Stimulated activated naive CD4-positive, alpha-beta T cell treated with Interleukin-2 at 50 U/mL for 16 hours (primary cell): ENCODE results near the gene CST6.

Experiments used
- DNase-seq: peaks from one replicate; lab custom pipeline; 2025; lab: John Stamatoyannopoulos, UW

Gene CST6, protein sequence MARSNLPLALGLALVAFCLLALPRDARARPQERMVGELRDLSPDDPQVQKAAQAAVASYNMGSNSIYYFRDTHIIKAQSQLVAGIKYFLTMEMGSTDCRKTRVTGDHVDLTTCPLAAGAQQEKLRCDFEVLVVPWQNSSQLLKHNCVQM

DNA sequence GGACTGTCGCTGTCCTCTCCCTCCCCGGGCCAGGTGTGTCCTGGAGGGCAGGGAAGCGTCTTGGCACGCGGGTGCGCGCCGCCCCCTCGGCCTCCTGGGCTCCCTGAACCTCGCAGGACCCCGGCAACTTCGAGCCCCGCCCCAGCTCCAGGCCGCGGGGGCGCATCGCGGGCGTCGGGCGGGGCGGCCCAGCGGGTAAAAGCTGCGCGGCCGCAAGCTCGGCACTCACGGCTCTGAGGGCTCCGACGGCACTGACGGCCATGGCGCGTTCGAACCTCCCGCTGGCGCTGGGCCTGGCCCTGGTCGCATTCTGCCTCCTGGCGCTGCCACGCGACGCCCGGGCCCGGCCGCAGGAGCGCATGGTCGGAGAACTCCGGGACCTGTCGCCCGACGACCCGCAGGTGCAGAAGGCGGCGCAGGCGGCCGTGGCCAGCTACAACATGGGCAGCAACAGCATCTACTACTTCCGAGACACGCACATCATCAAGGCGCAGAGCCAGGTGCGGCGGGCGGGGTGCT, at the start of gene CST6:
Gene CST6 (plus strand): TSS at position 224 of the 519 bp plus-strand sequence. CDS start 37 bp downstream, at position 261.
- DNase-seq: no peak

DNA sequence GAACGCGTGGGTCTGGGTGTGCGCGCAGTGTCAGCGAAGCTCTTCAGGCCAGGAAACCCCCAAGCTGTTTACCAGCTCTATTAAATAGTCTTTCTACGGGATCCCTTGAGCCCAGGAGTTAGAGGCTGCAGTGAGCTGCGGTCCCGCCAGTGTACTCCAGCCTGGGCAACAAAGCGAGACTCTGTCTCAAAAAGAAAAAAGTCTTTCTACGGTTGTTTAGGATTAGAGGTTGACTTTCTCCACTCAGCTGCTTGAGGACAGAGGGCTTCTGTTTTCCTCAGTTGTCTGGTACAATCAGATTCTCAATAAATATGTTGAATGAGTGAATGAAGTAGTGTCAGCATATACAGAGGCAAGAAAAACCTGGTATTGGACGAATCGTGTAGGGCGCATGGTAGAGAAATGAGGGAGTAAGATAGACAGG, 49.7 kb upstream of the CST6 start:
- DNase-seq: no peak

DNA sequence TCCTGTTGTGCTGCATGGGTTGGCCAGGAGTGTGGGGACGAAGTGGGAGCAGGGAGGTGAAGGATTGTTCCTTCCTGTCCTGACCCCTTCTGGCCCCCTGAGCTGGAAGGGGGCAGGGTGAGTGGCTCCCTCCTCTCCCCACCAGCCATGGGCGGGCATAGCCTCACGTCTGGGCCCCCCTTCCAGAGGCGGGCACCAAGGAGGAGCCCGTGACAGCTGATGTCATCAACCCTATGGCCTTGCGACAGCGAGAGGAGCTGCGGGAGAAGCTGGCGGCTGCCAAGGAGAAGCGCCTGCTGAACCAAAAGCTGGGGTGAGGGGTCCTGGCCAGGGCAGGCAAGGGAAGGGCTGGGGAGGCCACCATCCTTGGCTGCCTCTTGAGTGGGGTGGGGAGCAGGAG, 46.9 kb upstream of the CST6 start:
- DNase-seq: no peak

DNA sequence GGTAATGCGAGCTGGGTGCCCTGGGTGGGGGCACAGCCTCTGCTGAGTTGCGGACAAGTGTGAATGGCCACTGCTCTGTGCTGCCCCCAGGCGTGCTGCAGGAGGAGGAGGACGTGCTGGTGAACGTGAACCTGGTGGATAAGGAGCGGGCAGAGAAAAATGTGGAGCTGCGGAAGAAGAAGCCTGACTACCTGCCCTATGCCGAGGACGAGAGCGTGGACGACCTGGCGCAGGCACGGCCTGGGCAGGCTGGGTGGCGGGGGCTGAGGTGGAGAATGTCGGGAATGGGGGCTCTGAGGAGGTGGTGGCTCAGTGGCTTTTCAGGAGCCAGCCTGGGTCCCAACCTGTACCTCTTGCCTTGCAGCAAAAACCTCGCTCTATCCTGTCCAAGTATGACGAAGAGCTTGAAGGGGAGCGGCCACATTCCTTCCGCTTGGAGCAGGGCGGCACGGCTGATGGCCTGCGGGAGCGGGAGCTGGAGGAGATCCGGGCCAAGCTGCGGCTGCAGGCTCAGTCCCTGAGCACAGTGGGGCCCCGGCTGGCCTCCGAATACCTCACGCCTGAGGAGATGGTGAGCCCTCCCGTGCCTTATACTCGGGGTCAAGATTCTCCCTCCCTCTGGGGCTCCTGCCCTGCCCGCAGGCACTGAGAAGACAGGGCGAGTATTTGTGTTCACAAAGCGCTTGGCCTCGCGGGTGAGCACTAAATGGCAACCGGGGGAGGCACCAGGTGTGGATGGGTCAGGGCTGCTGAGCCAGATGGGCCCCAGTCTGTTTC, 45.6 kb upstream of the CST6 start:
- no peak for DNase-seq

DNA sequence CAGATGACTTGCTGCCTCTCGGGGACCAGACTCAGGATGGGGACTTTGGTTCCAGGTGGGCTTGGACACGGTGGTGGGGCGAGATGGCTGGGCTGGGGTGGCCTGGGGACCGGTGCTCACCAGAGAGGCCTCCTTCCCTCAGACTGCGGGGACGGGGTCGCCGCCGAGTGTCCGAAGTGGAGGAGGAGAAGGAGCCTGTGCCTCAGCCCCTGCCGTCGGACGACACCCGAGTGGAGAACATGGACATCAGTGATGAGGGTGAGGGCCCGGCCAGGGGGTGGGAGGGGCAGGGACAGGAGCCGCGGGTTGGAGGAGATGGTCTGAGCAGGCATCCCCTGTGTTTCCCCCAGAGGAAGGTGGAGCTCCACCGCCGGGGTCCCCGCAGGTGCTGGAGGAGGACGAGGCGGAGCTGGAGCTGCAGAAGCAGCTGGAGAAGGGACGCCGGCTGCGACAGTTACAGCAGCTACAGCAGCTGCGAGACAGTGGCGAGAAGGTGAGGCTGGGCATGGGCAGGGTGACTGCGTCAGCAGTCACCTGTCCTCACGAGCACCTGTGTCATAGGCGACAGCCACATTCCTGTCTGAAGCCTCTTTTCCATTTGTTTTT, 44.4 kb upstream of the CST6 start:
- DNase-seq: no peak

DNA sequence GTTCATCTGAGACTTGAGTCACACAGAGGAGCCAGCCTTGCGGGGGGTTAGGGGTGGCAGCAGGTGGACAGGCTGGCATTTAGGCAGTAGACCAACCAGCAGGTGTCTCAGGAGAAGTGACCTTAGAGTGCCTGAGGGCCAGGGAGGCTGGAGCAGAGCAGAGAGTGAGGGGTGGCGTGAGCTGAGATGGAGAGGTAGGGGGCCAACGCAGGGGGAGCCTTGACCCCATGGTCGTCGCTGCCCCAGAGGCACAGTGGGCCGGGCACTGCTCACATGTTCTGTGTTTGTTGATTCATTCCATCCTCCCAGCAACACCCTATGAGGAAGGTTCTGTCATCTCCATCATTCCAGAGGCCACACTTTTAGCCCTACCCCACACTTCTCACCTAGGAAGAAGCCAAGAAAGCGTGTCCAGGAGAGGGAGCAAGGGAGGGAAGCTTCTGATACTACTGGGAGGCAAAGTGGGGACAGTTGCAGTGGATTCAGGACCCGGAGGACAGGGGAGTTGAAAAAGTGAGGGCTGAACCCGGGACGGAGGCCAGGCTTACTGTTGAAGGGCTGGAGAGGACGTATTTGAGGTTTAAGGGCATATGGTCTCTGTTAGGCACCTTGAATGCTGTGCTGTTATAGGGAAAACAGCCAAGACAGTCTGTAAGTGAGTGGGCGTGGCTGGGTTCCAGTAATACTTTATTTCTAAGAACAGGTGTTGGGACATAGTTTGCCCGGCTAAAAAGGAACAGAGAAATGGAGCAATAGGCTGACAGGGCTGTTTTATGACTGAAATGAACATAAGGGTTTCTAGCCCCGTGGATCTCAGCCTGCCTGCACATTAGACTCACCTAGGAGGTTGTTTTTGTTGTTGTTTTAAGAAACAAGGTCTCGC, 43.0 kb upstream of the CST6 start:
- no peak for DNase-seq

DNA sequence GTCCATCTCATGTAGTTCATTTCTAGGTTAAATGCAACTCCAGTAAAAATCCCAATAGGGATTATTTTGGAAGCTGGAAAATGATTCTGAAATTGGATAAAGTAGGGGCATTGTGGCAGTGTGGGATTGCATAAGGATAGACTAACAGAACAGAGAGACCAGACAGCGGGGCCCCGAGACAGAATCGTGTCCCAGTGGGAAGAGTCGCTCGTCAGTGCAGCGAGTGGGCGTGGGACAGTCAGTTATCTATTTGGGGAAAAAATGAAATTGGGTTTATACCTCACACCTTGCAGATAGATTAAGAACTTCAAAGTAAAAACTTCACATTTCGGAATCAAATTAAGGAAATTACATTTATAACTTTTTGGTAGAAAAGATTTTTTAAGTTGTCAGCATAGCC, 39.7 kb upstream of the CST6 start:
- DNase-seq: no peak

DNA sequence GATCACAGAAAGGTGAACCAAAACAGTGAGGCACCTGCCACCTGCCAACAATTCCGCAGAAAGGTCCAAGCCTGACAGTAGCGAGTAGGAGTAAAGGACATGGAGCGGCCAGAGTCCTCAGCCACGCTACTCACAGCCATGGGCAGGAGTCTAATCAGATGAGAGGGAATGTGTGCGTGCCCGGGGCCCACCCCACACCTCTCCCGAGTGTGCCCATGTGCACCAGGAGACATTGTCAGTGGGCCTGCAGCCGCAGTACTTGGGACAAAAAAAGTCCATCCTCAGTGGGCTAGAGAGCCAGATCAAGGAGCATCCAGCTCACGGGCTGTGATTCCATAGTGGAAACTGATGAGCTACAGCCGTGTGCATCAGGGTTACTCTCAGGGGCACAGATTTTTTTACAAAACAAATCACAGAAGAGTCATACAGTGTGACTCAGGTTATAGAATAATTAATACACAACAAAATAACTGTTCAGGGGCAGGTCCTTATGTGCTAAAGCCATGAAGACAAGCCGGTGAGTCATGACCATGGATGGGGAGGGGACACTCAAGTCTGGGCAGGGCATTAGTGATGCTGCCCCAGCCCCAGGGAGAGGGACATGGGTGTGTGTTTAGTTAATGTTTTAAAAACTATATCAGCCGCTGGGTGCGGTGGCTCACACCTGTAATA, 38.2 kb upstream of the CST6 start:
- no peak for DNase-seq

DNA sequence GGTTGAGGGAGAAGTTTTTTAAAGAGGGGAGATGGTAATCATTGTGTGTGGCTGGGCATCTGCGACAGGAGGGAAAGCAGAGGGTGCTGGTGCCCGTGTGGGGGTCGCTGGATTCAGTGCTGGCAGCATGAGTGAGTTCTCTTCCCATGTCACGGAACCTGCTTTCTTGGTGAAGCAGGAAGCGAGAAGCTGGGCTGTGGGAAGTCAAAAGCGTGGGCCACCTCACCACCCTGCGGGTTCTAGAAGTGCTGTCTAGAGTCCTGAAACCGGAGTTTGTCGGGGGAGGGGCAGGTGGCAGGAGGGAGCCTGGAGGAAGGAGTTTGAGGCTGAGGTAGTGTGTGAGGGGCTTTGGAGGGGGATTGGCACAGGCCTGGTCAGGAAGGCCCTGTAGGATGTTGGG, 36.0 kb upstream of the CST6 start:
- DNase-seq: no peak

DNA sequence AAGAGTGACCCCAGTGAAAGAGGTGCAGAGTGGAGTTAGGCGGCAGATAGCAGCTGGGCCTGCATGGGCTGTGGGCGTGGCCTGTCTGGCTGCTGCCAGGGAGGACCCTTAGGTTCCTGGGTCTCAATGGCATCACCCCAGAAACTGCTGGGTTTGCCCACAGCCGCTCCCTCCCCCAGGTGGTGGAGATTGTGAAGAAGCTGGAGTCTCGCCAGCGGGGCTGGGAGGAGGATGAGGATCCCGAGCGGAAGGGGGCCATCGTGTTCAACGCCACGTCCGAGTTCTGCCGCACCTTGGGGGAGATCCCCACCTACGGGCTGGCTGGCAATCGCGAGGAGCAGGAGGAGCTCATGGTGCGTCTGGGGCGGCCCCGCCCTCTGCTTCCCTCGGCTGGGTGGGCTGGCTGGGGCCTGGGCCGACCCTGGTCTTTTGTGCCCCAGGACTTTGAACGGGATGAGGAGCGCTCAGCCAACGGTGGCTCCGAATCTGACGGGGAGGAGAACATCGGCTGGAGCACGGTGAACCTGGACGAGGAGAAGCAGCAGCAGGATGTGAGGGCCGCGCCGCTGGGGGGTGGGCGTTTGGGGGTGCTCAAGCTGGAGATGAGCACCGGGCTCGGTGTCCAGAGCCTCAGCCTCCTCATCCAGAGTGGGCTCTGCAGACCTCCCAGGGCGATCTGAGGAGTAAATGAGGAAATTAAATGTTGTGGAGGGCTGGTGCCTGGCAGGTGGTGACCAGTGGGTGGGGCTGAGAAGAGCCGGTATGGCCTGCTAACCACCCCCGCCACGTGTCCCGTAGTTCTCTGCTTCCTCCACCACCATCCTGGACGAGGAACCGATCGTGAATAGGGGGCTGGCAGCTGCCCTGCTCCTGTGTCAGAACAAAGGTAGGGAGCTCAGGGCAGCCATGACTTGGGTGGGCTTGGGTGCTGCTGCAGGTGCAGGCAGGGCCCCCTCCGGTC, 35.3 kb upstream of the CST6 start:
- DNase-seq: no peak

DNA sequence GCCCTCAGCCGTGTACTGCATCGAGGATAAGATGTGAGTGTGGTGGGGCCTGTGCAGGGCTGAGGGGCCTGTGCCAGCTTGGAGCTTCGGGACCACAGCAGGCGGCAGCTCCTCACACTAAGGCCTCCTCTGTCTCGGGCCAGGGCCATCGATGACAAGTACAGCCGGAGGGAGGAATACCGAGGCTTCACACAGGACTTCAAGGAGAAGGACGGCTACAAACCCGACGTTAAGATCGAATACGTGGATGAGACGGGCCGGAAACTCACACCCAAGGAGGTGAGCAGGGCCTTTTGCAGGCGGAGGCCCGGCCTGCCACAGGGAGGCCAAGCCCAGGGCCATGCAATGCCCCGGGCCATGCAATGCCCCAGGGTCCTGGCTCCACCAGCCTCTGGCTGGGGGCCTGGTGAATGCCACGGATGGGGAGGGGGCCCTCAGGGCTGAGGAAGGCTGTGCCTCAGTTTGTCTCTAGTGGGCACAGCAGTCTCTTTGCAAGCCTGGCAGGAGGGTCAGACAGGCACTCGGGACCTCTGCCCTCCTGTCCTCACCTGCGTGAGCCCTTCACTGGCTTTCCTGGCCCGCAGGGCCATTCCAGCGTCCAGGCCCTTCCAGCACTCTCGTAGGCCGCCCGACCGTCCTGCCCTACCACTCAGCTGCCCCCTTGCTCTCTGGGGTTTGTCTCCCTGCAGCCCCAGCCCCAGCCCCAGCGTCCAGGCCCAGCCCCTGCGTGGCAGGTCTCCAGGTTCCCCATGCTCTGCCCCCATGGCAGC, 34.0 kb upstream of the CST6 start:
- DNase-seq: no peak

DNA sequence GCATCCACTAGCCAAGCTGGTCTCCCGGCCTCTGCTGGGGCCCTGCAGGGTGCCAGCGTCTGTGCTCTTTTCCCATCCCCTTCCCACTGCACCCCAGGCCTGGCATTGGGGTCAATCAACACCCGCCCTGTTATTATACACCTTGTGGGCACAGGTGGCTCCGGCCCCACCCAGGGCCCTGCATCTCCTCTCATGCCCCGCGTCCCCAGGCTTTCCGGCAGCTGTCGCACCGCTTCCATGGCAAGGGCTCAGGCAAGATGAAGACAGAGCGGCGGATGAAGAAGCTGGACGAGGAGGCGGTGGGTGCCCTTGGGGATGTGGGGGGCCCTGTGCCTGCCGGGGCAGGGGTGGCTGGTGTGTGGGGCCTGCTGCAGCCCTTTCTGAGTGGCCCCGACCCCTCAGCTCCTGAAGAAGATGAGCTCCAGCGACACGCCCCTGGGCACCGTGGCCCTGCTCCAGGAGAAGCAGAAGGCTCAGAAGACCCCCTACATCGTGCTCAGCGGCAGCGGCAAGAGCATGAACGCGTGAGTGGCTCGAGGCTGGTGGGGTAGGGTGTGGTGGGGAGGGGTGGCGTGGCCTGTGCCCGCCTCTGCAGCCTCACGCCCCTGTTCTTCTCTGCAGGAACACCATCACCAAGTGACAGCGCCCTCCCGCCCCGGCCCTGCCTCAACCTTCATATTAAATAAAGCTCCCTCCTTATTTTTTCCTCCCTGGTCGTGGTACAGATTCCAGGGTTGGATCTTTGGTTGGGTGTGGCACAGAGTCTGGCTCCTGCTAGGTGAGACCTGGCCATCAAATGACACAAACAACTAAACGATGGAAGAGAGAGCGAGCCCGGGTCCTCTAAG, 33.2 kb upstream of the CST6 start:
- DNase-seq: no peak

DNA sequence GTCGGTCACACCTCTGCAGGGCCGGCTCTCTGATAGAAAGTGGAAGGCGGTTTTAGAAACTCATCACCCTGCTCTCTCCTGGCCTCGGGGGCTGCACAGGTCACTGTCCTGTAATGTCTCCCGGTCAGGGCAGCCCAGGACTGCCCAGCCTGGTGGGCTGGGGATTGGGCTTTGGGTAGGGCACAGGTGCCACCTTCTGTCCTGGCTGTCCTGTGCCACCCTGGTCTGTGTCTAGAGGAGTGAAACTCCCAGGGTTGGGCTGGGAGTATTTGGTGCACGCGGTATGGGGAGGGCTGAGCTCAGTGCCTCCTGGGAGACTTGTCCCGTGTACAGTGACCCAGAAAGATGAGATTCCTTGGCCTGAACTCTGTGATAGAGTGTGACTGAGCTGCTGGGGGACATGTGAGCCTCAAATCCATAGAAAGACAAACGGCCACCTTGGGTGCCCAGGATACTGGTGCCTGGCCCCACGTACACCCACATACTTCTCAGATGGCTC, 32.5 kb upstream of the CST6 start:
- no peak for DNase-seq

DNA sequence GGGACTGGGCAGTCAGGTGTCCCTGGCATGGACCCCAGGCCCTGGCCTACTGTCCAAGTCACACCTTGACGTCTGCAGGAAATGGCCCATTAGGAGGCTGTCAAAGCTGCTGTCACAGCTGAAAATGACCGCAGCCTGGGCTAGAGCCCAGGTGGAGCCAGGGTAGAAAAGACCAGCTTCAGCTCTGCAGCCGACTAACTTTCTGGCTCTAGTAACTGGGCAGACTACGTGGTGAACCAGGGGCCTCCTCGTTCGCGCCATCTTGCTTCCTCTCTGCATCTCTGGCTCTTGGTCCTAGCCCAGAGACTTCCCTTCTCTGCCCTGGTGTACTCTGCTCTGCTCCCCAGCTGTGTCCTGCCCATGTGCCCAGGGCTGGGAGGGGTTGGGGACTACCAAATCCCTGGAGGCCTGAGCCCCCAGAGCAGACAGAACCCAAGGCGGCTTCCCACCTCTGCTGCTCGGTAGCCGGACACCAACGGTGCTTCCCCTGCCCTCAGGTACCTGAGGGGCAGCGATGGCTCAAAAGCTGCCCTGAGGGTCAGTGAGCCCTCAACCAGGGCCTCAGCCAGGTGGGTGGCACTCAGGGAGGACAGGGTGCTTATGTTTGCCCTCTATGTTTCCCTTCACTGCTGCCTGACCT, 30.6 kb upstream of the CST6 start:
- DNase-seq: no peak

DNA sequence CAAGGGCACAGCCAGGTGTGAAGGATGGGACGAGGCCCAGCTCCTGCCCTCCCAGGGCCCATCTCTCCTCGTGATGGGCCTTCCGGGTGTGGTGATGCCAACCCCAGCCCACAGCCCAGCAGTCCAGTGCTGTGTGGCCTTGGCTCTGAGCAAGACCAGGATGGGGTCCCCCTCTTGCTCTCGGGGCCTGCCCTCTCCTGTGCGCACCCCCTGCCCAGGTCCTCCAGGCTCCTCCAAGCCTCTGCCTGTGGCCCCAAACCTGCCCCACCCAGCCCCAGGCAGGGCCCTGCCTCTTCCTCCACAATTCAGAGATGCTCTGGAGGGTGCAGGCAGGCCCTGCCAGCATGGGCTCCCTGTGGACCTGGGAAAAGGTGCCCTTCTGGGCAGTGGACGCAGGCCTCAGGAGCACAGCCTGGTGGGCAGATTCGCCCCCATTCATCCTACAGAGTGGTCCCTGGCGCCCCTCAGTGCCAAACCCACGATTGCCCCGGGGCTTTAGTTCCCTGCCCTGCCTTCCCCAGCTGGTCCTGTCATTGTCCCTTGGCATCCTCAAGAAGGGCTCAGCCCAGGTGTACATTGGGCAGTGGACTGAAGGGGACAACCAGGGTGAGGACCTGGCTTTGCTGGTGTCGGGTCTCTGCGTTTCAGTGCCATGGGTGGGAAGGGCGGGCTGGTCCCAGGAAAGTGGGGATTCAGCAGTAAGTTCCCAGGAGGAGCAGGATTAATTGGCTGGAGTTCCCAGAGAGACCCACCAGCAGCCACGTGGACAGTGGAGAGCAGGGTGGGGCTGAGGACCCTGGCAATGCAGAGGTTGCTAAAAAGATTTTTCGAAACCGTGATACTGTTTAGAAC, 29.6 kb upstream of the CST6 start:
- no peak for DNase-seq

DNA sequence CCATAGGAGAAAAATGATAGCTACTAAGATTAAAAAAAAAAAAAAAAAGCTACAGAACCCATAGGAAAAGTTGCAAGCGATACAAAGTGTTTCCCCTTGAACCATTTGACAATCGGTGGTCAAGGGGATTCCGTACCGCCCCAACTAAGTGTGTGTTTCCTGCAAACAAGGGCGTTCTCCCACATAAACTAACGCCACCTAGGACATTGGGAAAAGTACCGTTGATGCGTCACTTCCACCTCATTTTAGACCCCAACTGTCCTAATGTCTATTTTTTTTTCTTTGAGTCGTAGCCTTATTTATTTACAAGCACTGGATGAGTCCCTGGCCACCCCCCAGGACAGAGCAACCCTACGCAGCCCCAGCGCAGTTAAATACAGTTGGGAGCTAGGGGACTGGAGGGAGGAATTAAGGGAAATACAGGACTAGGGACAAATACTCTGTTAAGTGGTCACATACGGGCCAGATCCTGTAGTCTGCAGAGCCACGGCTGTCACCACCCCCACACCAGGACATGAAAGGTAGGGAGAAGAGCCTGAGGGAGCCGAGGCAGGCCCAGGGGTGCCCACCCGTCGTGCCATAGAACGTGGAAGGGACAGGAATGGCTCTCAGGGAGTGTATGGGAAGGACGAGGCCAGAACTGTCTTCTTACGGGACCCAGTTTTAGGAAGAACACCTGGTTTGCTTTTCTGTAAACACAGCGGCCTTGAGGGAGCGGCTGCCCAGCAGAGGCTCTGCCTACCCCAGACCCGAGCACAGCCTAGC, 28.8 kb upstream of the CST6 start:
- no peak for DNase-seq
